ENCODE data around the gene CDH15.
A peak's percentile ranks its signal among the peaks of the same experiment; 100 is the strongest.
"Not testable (repeated sequence)": the region's sequence is repeated elsewhere in the genome, so short reads cannot be mapped to it uniquely, and the experiment has no call there.

Gene CDH15

GRCh38 chr16:89155851-89156739 is 15.5 kb upstream of the CDH15 start:
- DNase-seq (ENCODE audit: low read depth in 2 of 2) = no peak

- no peak for DNase-seq (ENCODE audit: low read depth in 2 of 2)
Measured at GRCh38 chr16:89156740-89157645, 14.6 kb upstream of the CDH15 start.

- DNase-seq (ENCODE audit: low read depth in 2 of 2) = no peak
Measured at GRCh38 chr16:89157778-89158177, 13.8 kb upstream of the CDH15 start.

GRCh38 chr16:89159066-89159849 is 12.3 kb upstream of the CDH15 start:
- no peak for DNase-seq (ENCODE audit: low read depth in 2 of 2)

- no peak for DNase-seq (ENCODE audit: low read depth in 2 of 2)
Measured at GRCh38 chr16:89159850-89160354, 11.6 kb upstream of the CDH15 start.

- no peak for DNase-seq (ENCODE audit: low read depth in 2 of 2)
Measured at GRCh38 chr16:89160977-89161701, 10.4 kb upstream of the CDH15 start.

GRCh38 chr16:89161763-89162713 is 9.5 kb upstream of the CDH15 start:
- no peak for DNase-seq (ENCODE audit: low read depth in 2 of 2)

- DNase-seq (ENCODE audit: low read depth in 2 of 2) = no peak
Measured at GRCh38 chr16:89163297-89163696, 8.3 kb upstream of the CDH15 start.

GRCh38 chr16:89164436-89164835 is 7.1 kb upstream of the CDH15 start:
- no peak for DNase-seq (ENCODE audit: low read depth in 2 of 2)

- no peak for DNase-seq (ENCODE audit: low read depth in 2 of 2)
Measured at GRCh38 chr16:89164847-89165680, 6.5 kb upstream of the CDH15 start.

GRCh38 chr16:89165681-89165979 is 5.9 kb upstream of the CDH15 start:
- DNase-seq (ENCODE audit: low read depth in 2 of 2) = not testable (repeated sequence)

- no peak for DNase-seq (ENCODE audit: low read depth in 2 of 2)
Measured at GRCh38 chr16:89166696-89167424, 4.7 kb upstream of the CDH15 start.

GRCh38 chr16:89167425-89167941 is 4.1 kb upstream of the CDH15 start:
- DNase-seq (ENCODE audit: low read depth in 2 of 2) = peak; percentile 73 to 86

GRCh38 chr16:89168381-89169189 is 3.0 kb upstream of the CDH15 start:
- DNase-seq (ENCODE audit: low read depth in 2 of 2) = no peak

GRCh38 chr16:89169778-89170177 is 1.8 kb upstream of the CDH15 start:
- no peak for DNase-seq (ENCODE audit: low read depth in 2 of 2)

GRCh38 chr16:89170346-89171215 is 967 bp upstream of the CDH15 start:
- no peak for DNase-seq (ENCODE audit: low read depth in 2 of 2)

Measured in stimulated activated CD4-positive, alpha-beta T cell treated with anti-CD3 and anti-CD28 coated beads, Interleukin-15, amount 100 ng/mL, for 48 hours (primary cell).